Epithelial cell of prostate (primary cell): ENCODE measurements around the gene KLHL3.
"Not testable (repeated sequence)": the region's sequence is repeated elsewhere in the genome, so short reads cannot be mapped to it uniquely, and the experiment has no call there.

Source experiments
- DNase-seq: peaks from one replicate; pipeline ENCODE4 v3.0.0-alpha.2; 2011; ENCODE audit warnings: low read depth, low spot score
- H3K27ac ChIP-seq: fragments of 450-650 bp; 2 replicates; pipeline ENCODE4 v1.5.1; 2017; ENCODE audit warnings: mild to moderate bottlenecking

Gene KLHL3

GRCh38 chr5:137672881-137673280 is 63.0 kb downstream of the KLHL3 start:
- no peak overlapping the region for H3K27ac ChIP-seq
- no peak for DNase-seq

- H3K27ac ChIP-seq: no peak overlapping the region
- DNase-seq: no peak
Observed at GRCh38 chr5:137672001-137672400, 63.9 kb downstream of the KLHL3 start.

- no peak overlapping the region for H3K27ac ChIP-seq
- no peak for DNase-seq
Observed at GRCh38 chr5:137669811-137670210, 66.1 kb downstream of the KLHL3 start.

- no peak for DNase-seq
- H3K27ac ChIP-seq: no peak overlapping the region
Observed at GRCh38 chr5:137668637-137669036, 67.3 kb downstream of the KLHL3 start.

- H3K27ac ChIP-seq: no peak overlapping the region
- no peak for DNase-seq
Observed at GRCh38 chr5:137667341-137667740, 68.5 kb downstream of the KLHL3 start.

- H3K27ac ChIP-seq: no peak overlapping the region
- DNase-seq: no peak
Observed at GRCh38 chr5:137666901-137667300, 69.0 kb downstream of the KLHL3 start.

GRCh38 chr5:137666461-137666850 is 69.4 kb downstream of the KLHL3 start:
- DNase-seq: no peak
- H3K27ac ChIP-seq: no peak overlapping the region

GRCh38 chr5:137665678-137666460 is 70.0 kb downstream of the KLHL3 start:
- no peak for DNase-seq
- no peak overlapping the region for H3K27ac ChIP-seq

- DNase-seq: peak; percentile 44
- H3K27ac ChIP-seq: no peak overlapping the region
Observed at GRCh38 chr5:137660349-137660817, 75.5 kb downstream of the KLHL3 start.

GRCh38 chr5:137659209-137659608 is 76.7 kb downstream of the KLHL3 start:
- no peak overlapping the region for H3K27ac ChIP-seq
- no peak for DNase-seq

GRCh38 chr5:137658324-137658723 is 77.6 kb downstream of the KLHL3 start:
- no peak for DNase-seq
- H3K27ac ChIP-seq: no peak overlapping the region

- DNase-seq: no peak
- no peak overlapping the region for H3K27ac ChIP-seq
Observed at GRCh38 chr5:137657073-137657472, 78.8 kb downstream of the KLHL3 start.

- no peak overlapping the region for H3K27ac ChIP-seq
- no peak for DNase-seq
Observed at GRCh38 chr5:137656558-137656957, 79.3 kb downstream of the KLHL3 start.

GRCh38 chr5:137651022-137651421 is 84.9 kb downstream of the KLHL3 start:
- no peak overlapping the region for H3K27ac ChIP-seq
- DNase-seq: no peak

GRCh38 chr5:137649228-137649935 is 86.5 kb downstream of the KLHL3 start:
- DNase-seq: no peak
- H3K27ac ChIP-seq: no peak overlapping the region

- no peak for DNase-seq
- H3K27ac ChIP-seq: no peak overlapping the region
Observed at GRCh38 chr5:137648361-137648760, 87.5 kb downstream of the KLHL3 start.

- no peak overlapping the region for H3K27ac ChIP-seq
- DNase-seq: no peak
Observed at GRCh38 chr5:137647401-137647800, 88.5 kb downstream of the KLHL3 start.

GRCh38 chr5:137646761-137647160 is 89.1 kb downstream of the KLHL3 start:
- DNase-seq: no peak
- no peak overlapping the region for H3K27ac ChIP-seq

- H3K27ac ChIP-seq, DNase-seq: not testable (repeated sequence)
Observed at GRCh38 chr5:137643081-137643480, 92.8 kb downstream of the KLHL3 start.

- DNase-seq: no peak
- no peak overlapping the region for H3K27ac ChIP-seq
Observed at GRCh38 chr5:137642091-137642490, 93.8 kb downstream of the KLHL3 start.

- DNase-seq: peak; percentile 39
- no peak overlapping the region for H3K27ac ChIP-seq
Observed at GRCh38 chr5:137641148-137641547, 94.7 kb downstream of the KLHL3 start.

- no peak for DNase-seq
Observed at GRCh38 chr5:137639645-137640044, 96.2 kb downstream of the KLHL3 start.

More at GRCh38 chr5:137639645-137640044, 96.2 kb downstream of the KLHL3 start:
- H3K27ac ChIP-seq: no peak overlapping the region
